GM10266 (cell line): ENCODE results near the gene DIPK1C.

ENCODE experiments used
- DNase-seq: peaks from one replicate; pipeline ENCODE4 v3.0.0; 2012; ENCODE audit errors: extremely low spot score
- CTCF ChIP-seq: IDR thresholded peaks from 2 replicates; pipeline ENCODE4 v1.5.1; 2012; ENCODE audit warnings: mild to moderate bottlenecking, low read depth; ENCODE audit not compliant: control insufficient read depth, insufficient read depth; ENCODE audit errors: missing control alignments

DIPK1C gene

GRCh38 chr18:74445585-74445984, 11.5 kb downstream of the DIPK1C start:
- no peak for TF ChIP-seq CTCF
- no peak for DNase-seq

GRCh38 chr18:74444104-74444503, 13.0 kb downstream of the DIPK1C start:
- no peak for DNase-seq
- no peak for TF ChIP-seq CTCF

- no peak for TF ChIP-seq CTCF
- no peak for DNase-seq
Measured at GRCh38 chr18:74440808-74441427, 16.2 kb downstream of the DIPK1C start.

- TF ChIP-seq CTCF: no peak
Measured at GRCh38 chr18:74438091-74438490, 19.0 kb downstream of the DIPK1C start.

GRCh38 chr18:74436158-74436769, 20.8 kb downstream of the DIPK1C start:
- DNase-seq: no peak
- TF ChIP-seq CTCF: no peak

More at GRCh38 chr18:74438091-74438490, 19.0 kb downstream of the DIPK1C start:
- DNase-seq: no peak

GRCh38 chr18:74435740-74436139, 21.4 kb downstream of the DIPK1C start:
- DNase-seq: no peak
- TF ChIP-seq CTCF: no peak

- DNase-seq: no peak
- no peak for TF ChIP-seq CTCF
Measured at GRCh38 chr18:74434466-74434865, 22.6 kb downstream of the DIPK1C start.
